ENCODE data around the gene PPP1R16B.

GRCh38 chr20:38894091-38894847 lies 88.8 kb downstream of the PPP1R16B start:
- no peak for TF ChIP-seq POLR2A (IDR thresholded peaks at IDR 0.05)
- TF ChIP-seq CTCF (IDR thresholded peaks at IDR 0.05) = peak in 1 of 3 experiments; percentile 21

All from vagina (tissue), 2 donors.